Hepatocyte (in vitro differentiated cells): ENCODE measurements around the gene PTPRN2. TPM values are rescaled to one million over a fixed set of nuclear protein-coding genes. Genes with fewer than 3 reads are reported as not detected.

Experiments used
- DNase-seq: peaks from one replicate; pipeline ENCODE4 v3.0.0-alpha.2; 2016; ENCODE audit warnings: low spot score
- H2AFZ ChIP-seq: fragments of 200-600 bp; sonication (generic); 2 replicates; pipeline ENCODE4 v1.6.0; 2016; ENCODE audit warnings: antibody characterized with exemption, mild to moderate bottlenecking
- H3K27ac ChIP-seq: fragments of 200-600 bp; sonication (generic); 2 replicates; pipeline ENCODE4 v1.5.1; 2016; ENCODE audit warnings: mild to moderate bottlenecking
- H3K27me3 ChIP-seq: fragments of 200-600 bp; sonication (generic); 2 replicates; pipeline ENCODE4 v1.6.1; 2016
- H3K36me3 ChIP-seq: fragments of 200-600 bp; sonication (generic); replicated peaks from 2 replicates; pipeline ENCODE4 v1.5.1; 2016; ENCODE audit warnings: low read depth; ENCODE audit not compliant: insufficient read depth
- H3K4me1 ChIP-seq: fragments of 200-600 bp; sonication (generic); 2 replicates; pipeline ENCODE4 v1.5.1; 2016; ENCODE audit warnings: mild to moderate bottlenecking, moderate library complexity; ENCODE audit not compliant: insufficient read depth
- H3K4me2 ChIP-seq: fragments of 200-600 bp; sonication (generic); 2 replicates; pipeline ENCODE4 v1.6.0; 2016
- H3K4me3 ChIP-seq: fragments of 200-600 bp; sonication (generic); 2 replicates; pipeline ENCODE4 v1.5.1; 2016; ENCODE audit warnings: mild to moderate bottlenecking
- H3K79me2 ChIP-seq: fragments of 200-600 bp; sonication (generic); 2 replicates; pipeline ENCODE4 v1.6.0; 2017; ENCODE audit warnings: mild to moderate bottlenecking
- H3K9me2 ChIP-seq: fragments of 200-600 bp; sonication (generic); replicated peaks from 2 replicates; pipeline ENCODE4 v1.6.0; 2017; ENCODE audit warnings: mild to moderate bottlenecking; ENCODE audit not compliant: insufficient read depth
- H3K9me3 ChIP-seq: fragments of 200-600 bp; sonication (generic); 2 replicates; pipeline ENCODE4 v1.5.1; 2016; ENCODE audit warnings: low read depth, mild to moderate bottlenecking
- H4K20me1 ChIP-seq: fragments of 200-600 bp; sonication (generic); 2 replicates; pipeline ENCODE4 v1.6.0; 2016; ENCODE audit warnings: mild to moderate bottlenecking; ENCODE audit not compliant: insufficient read depth, poor library complexity, severe bottlenecking
- EZH2 ChIP-seq: fragments of 200-600 bp; sonication (generic); IDR thresholded peaks from 2 replicates; pipeline ENCODE4 v1.6.1; 2016; ENCODE audit warnings: antibody characterized with exemption, mild to moderate bottlenecking, borderline replicate concordance
- EZH2phosphoT487 ChIP-seq: fragments of 200-600 bp; sonication (generic); IDR thresholded peaks from one replicate; pipeline ENCODE4 v1.6.1; 2018; ENCODE audit warnings: antibody characterized with exemption, mild to moderate bottlenecking, low read depth, moderate library complexity; ENCODE audit not compliant: unreplicated experiment, severe bottlenecking
- WGBS: methylation state at CpG from one replicate; pipeline ENCODE4 v1.1.6; 2016; ENCODE audit warnings: low lambda C conversion rate; ENCODE audit errors: missing lambda C conversion rate; 5-methylcytosine and 5-hydroxymethylcytosine counted together
- polyA plus RNA-seq: library from polyadenylated mRNA; unstranded; fragments of >200 nt; fragmentation: Nextera tagmentation; extraction: Ambion mirVana; gene quantifications from 2 replicates; pipeline ENCODE4 v1.2.1, GENCODE V29; 2016
- total RNA-seq: library from RNA; depleted of rRNA; stranded (reverse); fragments of >200 nt; gene quantifications from 2 replicates; pipeline ENCODE4 v1.2.3, GENCODE V29; 2014
- TF ChIP-seq, protein P1 (sequence below): fragments of 200-600 bp; sonication (generic); IDR thresholded peaks from 2 replicates; pipeline ENCODE4 v1.5.1; 2016; ENCODE audit warnings: antibody characterized with exemption, mild to moderate bottlenecking; ENCODE audit not compliant: poor library complexity

Gene PTPRN2
- total and polyA plus RNA-seq, 2 experiments from 2014 or later = 2.1 to 3.3 TPM

DNA sequence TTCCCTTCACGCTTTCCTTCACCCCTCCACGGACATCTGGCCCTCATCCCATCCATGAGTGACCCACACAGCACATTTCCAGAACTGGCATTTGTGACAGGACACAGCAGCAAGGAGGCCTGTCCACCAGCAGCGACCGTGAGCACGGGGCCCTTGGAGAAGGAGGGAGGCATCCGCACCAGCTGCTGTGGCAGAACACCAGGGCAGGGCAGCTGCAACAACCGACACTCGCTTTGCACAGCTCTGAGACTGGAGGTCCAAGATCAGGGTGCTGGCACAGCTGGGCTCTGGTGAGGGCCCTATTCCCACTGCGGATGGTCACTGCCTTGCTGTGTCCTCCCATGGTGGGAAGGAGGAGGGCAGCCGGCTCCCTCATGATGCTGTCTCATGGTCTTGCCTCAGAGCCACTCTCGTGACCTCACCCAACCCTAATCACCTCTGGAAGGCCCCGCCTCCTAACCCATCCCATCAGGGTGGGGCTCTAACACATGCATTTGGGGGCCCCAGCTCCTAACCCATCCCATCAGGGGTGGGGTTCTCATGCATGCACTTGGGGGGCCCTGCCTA, 36.7 kb downstream of the PTPRN2 start:
- H3K4me2 ChIP-seq = no peak overlapping the region
- 82% methylated on average over 12 of the region's 12 CpGs for whole genome bisulfite sequencing
- no peaks in the 10 kb centered on the region for H3K36me3 ChIP-seq
- H3K27ac ChIP-seq = no peak overlapping the region
- DNase-seq = no peak
- H3K27me3 ChIP-seq = no peaks in the 10 kb centered on the region
- H3K9me2 ChIP-seq = no peaks in the 10 kb centered on the region
- H3K9me3 ChIP-seq = no peaks in the 10 kb centered on the region
- H2AFZ ChIP-seq = no peak overlapping the region
- H4K20me1 ChIP-seq = no peaks in the 10 kb centered on the region
- no peaks in the 10 kb centered on the region for H3K79me2 ChIP-seq
- H3K4me3 ChIP-seq = no peak overlapping the region
- H3K4me1 ChIP-seq = no peaks in the 10 kb centered on the region
- TF ChIP-seq EZH2 = no peak
- TF ChIP-seq, protein P1, sequence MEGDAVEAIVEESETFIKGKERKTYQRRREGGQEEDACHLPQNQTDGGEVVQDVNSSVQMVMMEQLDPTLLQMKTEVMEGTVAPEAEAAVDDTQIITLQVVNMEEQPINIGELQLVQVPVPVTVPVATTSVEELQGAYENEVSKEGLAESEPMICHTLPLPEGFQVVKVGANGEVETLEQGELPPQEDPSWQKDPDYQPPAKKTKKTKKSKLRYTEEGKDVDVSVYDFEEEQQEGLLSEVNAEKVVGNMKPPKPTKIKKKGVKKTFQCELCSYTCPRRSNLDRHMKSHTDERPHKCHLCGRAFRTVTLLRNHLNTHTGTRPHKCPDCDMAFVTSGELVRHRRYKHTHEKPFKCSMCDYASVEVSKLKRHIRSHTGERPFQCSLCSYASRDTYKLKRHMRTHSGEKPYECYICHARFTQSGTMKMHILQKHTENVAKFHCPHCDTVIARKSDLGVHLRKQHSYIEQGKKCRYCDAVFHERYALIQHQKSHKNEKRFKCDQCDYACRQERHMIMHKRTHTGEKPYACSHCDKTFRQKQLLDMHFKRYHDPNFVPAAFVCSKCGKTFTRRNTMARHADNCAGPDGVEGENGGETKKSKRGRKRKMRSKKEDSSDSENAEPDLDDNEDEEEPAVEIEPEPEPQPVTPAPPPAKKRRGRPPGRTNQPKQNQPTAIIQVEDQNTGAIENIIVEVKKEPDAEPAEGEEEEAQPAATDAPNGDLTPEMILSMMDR = no peak
- TF ChIP-seq EZH2phosphoT487 = no peak

DNA sequence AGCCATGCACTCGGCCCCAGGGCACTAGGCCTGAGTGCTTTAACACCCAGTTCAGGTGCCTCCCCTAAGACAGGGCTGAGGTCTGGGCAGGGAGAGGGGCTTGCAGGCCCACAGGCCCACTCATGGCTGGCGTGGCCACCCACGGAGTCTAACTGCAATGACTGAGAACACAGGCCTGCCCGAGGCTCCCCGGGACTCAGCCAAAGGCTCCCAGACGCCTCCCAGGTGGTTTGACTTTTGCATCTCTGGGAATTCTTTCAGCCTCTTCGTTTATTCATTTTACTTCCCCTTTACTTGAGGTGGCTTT, 37.3 kb downstream of the PTPRN2 start:
- Histone ChIP-seq H3K36me3 (no peaks in the 10 kb centered on the region), H3K4me1 (no peaks in the 10 kb centered on the region), H3K4me2 (no peak overlapping the region), H4K20me1 (no peaks in the 10 kb centered on the region), H3K9me2 (no peaks in the 10 kb centered on the region), H3K4me3 (no peak overlapping the region), H3K27me3 (no peaks in the 10 kb centered on the region), H3K27ac (no peak overlapping the region), H3K9me3 (no peaks in the 10 kb centered on the region), H3K79me2 (no peaks in the 10 kb centered on the region), H2AFZ (no peak overlapping the region)
- no peak for DNase-seq
- 67% methylated on average over 7 of the region's 7 CpGs for WGBS
- TF ChIP-seq EZH2 (no peak), EZH2phosphoT487 (no peak)
- TF ChIP-seq, protein P1 = no peak

DNA sequence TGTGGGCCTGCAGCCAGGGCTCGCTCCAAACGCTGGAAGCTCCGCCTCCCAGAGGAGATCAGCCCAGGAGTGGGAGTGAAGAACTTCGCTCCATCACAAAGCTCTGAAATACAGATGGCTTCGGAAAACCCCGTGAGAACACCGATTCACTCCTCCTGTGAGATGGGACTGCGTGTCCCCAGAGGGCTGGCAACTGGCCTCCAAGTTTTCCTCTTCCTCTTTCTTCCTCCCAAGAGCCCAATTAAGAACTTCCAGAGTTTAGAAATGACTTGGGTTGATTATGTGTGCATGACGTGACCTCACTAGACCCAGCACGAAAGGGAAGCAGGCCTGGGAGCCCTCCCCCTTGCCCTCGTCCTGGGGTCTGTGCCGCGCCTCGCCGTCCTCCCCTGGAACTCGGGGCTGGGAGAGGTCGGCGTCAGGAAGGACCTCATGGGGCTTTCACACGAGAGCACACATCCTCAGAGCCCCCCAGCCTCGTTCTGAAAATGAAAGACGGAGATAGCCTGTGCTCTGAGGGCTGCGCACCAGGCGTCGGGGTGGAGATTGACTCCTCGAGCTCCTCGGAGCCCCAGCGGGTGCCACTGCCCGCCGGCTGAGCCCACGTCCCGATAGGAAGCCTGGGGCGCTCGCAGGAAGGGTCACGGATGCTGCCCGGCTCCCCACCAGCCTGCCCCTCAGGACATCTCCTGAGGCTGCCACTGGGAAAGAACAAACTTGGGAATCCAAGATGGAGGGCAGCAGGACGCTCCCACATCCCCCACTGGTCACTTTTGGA, 37.8 kb downstream of the PTPRN2 start:
- H3K4me1 ChIP-seq = no peaks in the 10 kb centered on the region
- DNase-seq = no peak
- no peaks in the 10 kb centered on the region for H3K9me2 ChIP-seq
- H3K27me3 ChIP-seq = no peaks in the 10 kb centered on the region
- no peak overlapping the region for H3K27ac ChIP-seq
- TF ChIP-seq EZH2phosphoT487 (no peak), EZH2 (no peak)
- TF ChIP-seq, protein P1 = no peak
- H3K4me3 ChIP-seq = no peak overlapping the region
- no peak overlapping the region for H3K4me2 ChIP-seq
- no peaks in the 10 kb centered on the region for H3K9me3 ChIP-seq
- WGBS = 85% methylated on average over 36 of the region's 36 CpGs
- H3K79me2 ChIP-seq = no peaks in the 10 kb centered on the region
- H2AFZ ChIP-seq = no peak overlapping the region
- H3K36me3 ChIP-seq = no peaks in the 10 kb centered on the region
- H4K20me1 ChIP-seq = no peaks in the 10 kb centered on the region
